ENCODE data around the gene MAP4K4. TPM values are rescaled to one million over a fixed set of nuclear protein-coding genes. Genes with fewer than 3 reads are reported as not detected.

The MAP4K4 gene
- total and polyA plus RNA-seq, 2 donors from 2014 or later = 8.4 to 62.8 TPM

DNA sequence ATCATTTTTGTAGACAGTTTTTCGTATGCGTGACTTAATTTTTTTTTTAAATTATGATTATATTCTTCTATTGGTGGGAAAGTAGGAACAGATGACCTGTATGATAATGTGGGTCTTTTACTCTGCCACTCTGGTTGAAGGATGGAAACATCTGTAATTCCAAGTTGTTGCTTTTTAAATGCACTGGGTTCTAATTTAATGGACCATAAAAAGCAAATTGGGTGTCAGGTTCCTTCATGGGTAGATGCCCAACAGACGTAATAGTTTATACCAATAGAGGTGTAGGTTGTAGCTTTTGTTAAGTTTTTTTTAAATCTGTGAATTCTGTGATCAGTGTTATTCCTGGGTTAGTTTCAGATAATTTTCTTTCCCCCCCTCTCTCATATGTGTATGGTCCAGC is 117.6 kb downstream of the MAP4K4 start:
- no peak for DNase-seq

GRCh38 chr2:101815739-101816391 is 118.4 kb downstream of the MAP4K4 start:
- DNase-seq (peak in 1 of 5 donors; percentile 27), FAIRE-seq (no peak)
- Histone ChIP-seq H3K9ac (ENCODE audit: low read length in 3 of 3) (no peak overlapping the region), H3K9me3 (ENCODE audit: control insufficient read depth in 2 of 3, insufficient read depth in 1 of 3, low read length in 3 of 3) (no peaks in the 10 kb centered on the region), H3K4me3 (ENCODE audit: low read length in 3 of 3) (no peak overlapping the region), H3K27ac (ENCODE audit: low read depth in 2 of 2, low read length in 2 of 2) (no peak overlapping the region), H3K27me3 (ENCODE audit: control insufficient read depth, insufficient read depth, low read length) (no peaks in the 10 kb centered on the region), H3K36me3 (ENCODE audit: control insufficient read depth in 2 of 3, insufficient read depth in 3 of 3, low read length in 3 of 3) (no peaks in the 10 kb centered on the region), H3K4me1 (ENCODE audit: control insufficient read depth in 2 of 3, insufficient read depth in 2 of 3, low read depth in 1 of 3, low read length in 3 of 3) (peaks cover 0 to 20% (median 17%) of the 10 kb centered on the region in 3 donors)
- intact Hi-C loops (cut with DNase I) = no loop called here
- TF ChIP-seq, protein P1, sequence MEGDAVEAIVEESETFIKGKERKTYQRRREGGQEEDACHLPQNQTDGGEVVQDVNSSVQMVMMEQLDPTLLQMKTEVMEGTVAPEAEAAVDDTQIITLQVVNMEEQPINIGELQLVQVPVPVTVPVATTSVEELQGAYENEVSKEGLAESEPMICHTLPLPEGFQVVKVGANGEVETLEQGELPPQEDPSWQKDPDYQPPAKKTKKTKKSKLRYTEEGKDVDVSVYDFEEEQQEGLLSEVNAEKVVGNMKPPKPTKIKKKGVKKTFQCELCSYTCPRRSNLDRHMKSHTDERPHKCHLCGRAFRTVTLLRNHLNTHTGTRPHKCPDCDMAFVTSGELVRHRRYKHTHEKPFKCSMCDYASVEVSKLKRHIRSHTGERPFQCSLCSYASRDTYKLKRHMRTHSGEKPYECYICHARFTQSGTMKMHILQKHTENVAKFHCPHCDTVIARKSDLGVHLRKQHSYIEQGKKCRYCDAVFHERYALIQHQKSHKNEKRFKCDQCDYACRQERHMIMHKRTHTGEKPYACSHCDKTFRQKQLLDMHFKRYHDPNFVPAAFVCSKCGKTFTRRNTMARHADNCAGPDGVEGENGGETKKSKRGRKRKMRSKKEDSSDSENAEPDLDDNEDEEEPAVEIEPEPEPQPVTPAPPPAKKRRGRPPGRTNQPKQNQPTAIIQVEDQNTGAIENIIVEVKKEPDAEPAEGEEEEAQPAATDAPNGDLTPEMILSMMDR (IDR thresholded peaks at IDR 0.05; ENCODE audit: borderline replicate concordance, extremely low read depth, insufficient read depth) = no peak

More for the DNA sequence above, 117.6 kb downstream of the MAP4K4 start:
- Histone ChIP-seq H3K27me3 (ENCODE audit: control insufficient read depth, insufficient read depth, low read length) (no peaks in the 10 kb centered on the region), H3K4me1 (ENCODE audit: control insufficient read depth in 2 of 3, insufficient read depth in 2 of 3, low read depth in 1 of 3, low read length in 3 of 3) (peaks cover 0 to 20% (median 17%) of the 10 kb centered on the region in 3 donors), H3K36me3 (ENCODE audit: control insufficient read depth in 2 of 3, insufficient read depth in 3 of 3, low read length in 3 of 3) (no peaks in the 10 kb centered on the region), H3K27ac (ENCODE audit: low read depth in 2 of 2, low read length in 2 of 2) (no peak overlapping the region), H3K9me3 (ENCODE audit: control insufficient read depth in 2 of 3, insufficient read depth in 1 of 3, low read length in 3 of 3) (no peaks in the 10 kb centered on the region), H3K9ac (ENCODE audit: low read length in 3 of 3) (no peak overlapping the region), H3K4me3 (ENCODE audit: low read length in 3 of 3) (no peak overlapping the region)
- no peak for FAIRE-seq
- TF ChIP-seq, protein P1 (IDR thresholded peaks at IDR 0.05; ENCODE audit: borderline replicate concordance, extremely low read depth, insufficient read depth) = no peak
- intact Hi-C loops (cut with DNase I) = no loop called here

GRCh38 chr2:101816598-101816997 is 119.1 kb downstream of the MAP4K4 start:
- intact Hi-C loops (cut with DNase I) = no loop called here
- Histone ChIP-seq H3K4me3 (ENCODE audit: low read length in 3 of 3) (no peak overlapping the region), H3K27ac (ENCODE audit: low read depth in 2 of 2, low read length in 2 of 2) (no peak overlapping the region), H3K9me3 (ENCODE audit: control insufficient read depth in 2 of 3, insufficient read depth in 1 of 3, low read length in 3 of 3) (no peaks in the 10 kb centered on the region), H3K4me1 (ENCODE audit: control insufficient read depth in 2 of 3, insufficient read depth in 2 of 3, low read depth in 1 of 3, low read length in 3 of 3) (peaks cover 0 to 20% (median 17%) of the 10 kb centered on the region in 3 donors), H3K27me3 (ENCODE audit: control insufficient read depth, insufficient read depth, low read length) (no peaks in the 10 kb centered on the region), H3K9ac (ENCODE audit: low read length in 3 of 3) (no peak overlapping the region), H3K36me3 (ENCODE audit: control insufficient read depth in 2 of 3, insufficient read depth in 3 of 3, low read length in 3 of 3) (no peaks in the 10 kb centered on the region)
- TF ChIP-seq, protein P1 (IDR thresholded peaks at IDR 0.05; ENCODE audit: borderline replicate concordance, extremely low read depth, insufficient read depth) = no peak
- FAIRE-seq (no peak), DNase-seq (no peak)

Measured in kidney (tissue), 14 donors.